Ovary (tissue), 9 donors: ENCODE data around the gene TAP2. TPM values are rescaled to one million over a fixed set of nuclear protein-coding genes. Genes with fewer than 3 reads are reported as not detected.

Experiments
- DNase-seq, 5 donors: peaks; one replicate each; pipeline ENCODE4 v3.0.0-alpha.2; 2019 to 2020
- H3K27ac ChIP-seq, 2 donors: fragments of 200-600 bp; one replicate each; pipeline versions ENCODE4 v1.5.1 to v1.8.0; 2019 to 2022
- H3K27me3 ChIP-seq: fragments of 200-600 bp; one replicate; pipeline ENCODE4 v1.8.0; 2022
- H3K36me3 ChIP-seq: fragments of 200-600 bp; sonication (generic); one replicate; pipeline ENCODE4 v1.5.1; 2019
- H3K4me1 ChIP-seq: one replicate; pipeline ENCODE4 v1.8.1; 2013; ENCODE audit warnings: mild to moderate bottlenecking, moderate library complexity; ENCODE audit not compliant: insufficient read depth
- H3K4me3 ChIP-seq: fragments of 200-600 bp; sonication (generic); one replicate; pipeline ENCODE4 v1.5.1; 2017
- H3K9me3 ChIP-seq, 2 donors: fragments of 200-600 bp in 1 of 2; sonication (generic) in 1 of 2; one replicate each; pipeline versions ENCODE4 v1.5.1 to v1.8.1; 2013 to 2019; ENCODE audit warnings: mild to moderate bottlenecking in 1 of 2, moderate library complexity in 1 of 2
- CTCF ChIP-seq, 3 donors: fragments of 450-650 bp in 2 of 3; fragments of 200-600 bp in 1 of 3; IDR thresholded peaks; one replicate each; pipeline versions ENCODE4 v1.5.1 to v1.8.0; 2016 to 2022; ENCODE audit warnings: antibody characterized with exemption in 3 of 3, mild to moderate bottlenecking in 1 of 3
- EP300 ChIP-seq: sonication (generic); formaldehyde crosslinking; IDR thresholded peaks from one replicate; pipeline ENCODE4 v1.6.1; 2017; ENCODE audit warnings: antibody characterized with exemption
- POLR2A ChIP-seq: fragments of 450-650 bp; IDR thresholded peaks from one replicate; pipeline ENCODE4 v1.6.1; 2017; ENCODE audit warnings: antibody characterized with exemption, mild to moderate bottlenecking, moderate library complexity
- WGBS, 3 donors: extraction: QIAGEN DNeasy Blood & Tissue Kit in 1 of 3; methylation state at CpG; one replicate each; pipeline versions ENCODE4 v1.1.5 to v1.1.7; 2013 to 2017; 5-methylcytosine and 5-hydroxymethylcytosine counted together
- intact Hi-C, 4 donors: fragments of 100-400 bp; cut with DNase I; formaldehyde crosslinking; loops; one replicate each; pipeline versions ENCODE4 v1.11.0 to v1.15.1; 2022 to 2023
- polyA plus RNA-seq, 2 donors: library from polyadenylated mRNA; stranded (reverse); fragments of 200-250 nt in 1 of 2; fragments of 350-450 nt in 1 of 2; fragmentation: Illumina TruSeq in 1 of 2; extraction: RNeasy Lipid Tissue Mini Kit (QIAGEN cat#74804) in 1 of 2; gene quantifications; one replicate each; pipeline ENCODE4 v1.2.3, GENCODE V29; 2013 to 2014
- total RNA-seq, 7 donors: library from RNA; depleted of rRNA in 2 of 7; stranded (reverse); fragments of >200 nt in 2 of 7; fragmentation: NEBNext Ultra II Directional in 3 of 7; extraction: Animal tissue kit (Norgen Biotek cat#: 25700) in 3 of 7; gene quantifications; one replicate each; pipeline versions ENCODE4 v1.1.0 to v1.2.4, GENCODE V29; 2016 to 2023
- donor health status: DM: no; HTN: no; CAD: no; lungs with moderate emphysema.
- donor health status: DM: no; HTN: no; CAD: no.
- donor health status: Bipolar disorder and iron deficiency.
- donor health status: DM: yes; HTN: yes; CAD: no.
- donor health status: DM: no; HTN: no; CAD: no.
- donor health status: DM: yes; HTN: yes; CAD: no.

The TAP2 gene
- total and polyA plus RNA-seq, 9 donors = 8.9 to 23.8 (median 17.9) TPM

GRCh38 chr6:32865724-32866443 is 27.3 kb upstream of the TAP2 start:
- Histone ChIP-seq H3K4me3 (no peak overlapping the region), H3K36me3 (no peaks in the 10 kb centered on the region), H3K4me1 (peaks cover 3% of the 10 kb centered on the region), H3K27me3 (no peaks in the 10 kb centered on the region), H3K27ac (no peak overlapping the region), H3K9me3 (no peaks in the 10 kb centered on the region)
- WGBS, 3 donors = 68 to 76% (median 70%) methylated on average over 10 of the region's 10 CpGs
- TF ChIP-seq EP300 = no peak
- no peak for TF ChIP-seq CTCF (IDR thresholded peaks at IDR 0.05)
- no peak for TF ChIP-seq POLR2A
- intact Hi-C loops = no loop called here
- DNase-seq = no peak

DNA sequence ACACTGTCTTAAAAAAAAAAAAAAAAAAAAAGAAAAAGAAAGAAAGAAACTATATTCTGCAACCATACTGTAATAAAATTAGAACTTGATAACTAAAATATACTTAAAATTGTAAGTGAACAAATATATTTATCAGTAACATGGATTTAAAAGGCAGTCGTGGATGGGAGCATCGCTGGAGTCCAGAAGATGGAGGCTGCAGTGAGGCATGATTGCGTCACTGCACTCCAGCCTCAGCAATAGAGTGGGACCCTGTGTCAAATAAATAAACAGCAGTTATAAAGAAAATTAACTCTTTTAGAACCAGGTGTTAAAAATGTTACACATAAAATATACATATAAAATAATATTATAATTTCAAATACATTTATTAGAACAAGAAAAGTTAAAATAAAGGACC is 24.2 kb upstream of the TAP2 start:
- intact Hi-C loops = no loop called here
- no peaks in the 10 kb centered on the region for H3K36me3 ChIP-seq
- peaks cover 3% of the 10 kb centered on the region for H3K4me1 ChIP-seq
- H3K9me3 ChIP-seq = no peaks in the 10 kb centered on the region
- TF ChIP-seq POLR2A (no peak), EP300 (no peak), CTCF (IDR thresholded peaks at IDR 0.05) (no peak)
- WGBS, 3 donors = 69 to 84% (median 81%) methylated on average over 3 of the region's 3 CpGs
- no peak for DNase-seq
- H3K27me3 ChIP-seq = no peaks in the 10 kb centered on the region
- H3K4me3 ChIP-seq = no peak overlapping the region
- no peak overlapping the region for H3K27ac ChIP-seq

GRCh38 chr6:32860674-32861073 is 22.1 kb upstream of the TAP2 start:
- Histone ChIP-seq H3K36me3 (no peaks in the 10 kb centered on the region), H3K4me3 (no peak overlapping the region), H3K4me1 (peaks cover 3% of the 10 kb centered on the region), H3K9me3 (no peaks in the 10 kb centered on the region), H3K27me3 (no peaks in the 10 kb centered on the region), H3K27ac (no peak overlapping the region)
- TF ChIP-seq EP300 (no peak), CTCF (IDR thresholded peaks at IDR 0.05) (no peak), POLR2A (no peak)
- WGBS, 3 donors = 59 to 89% (median 71%) methylated on average over 1 of the region's 1 CpG
- intact Hi-C loops = no loop called here
- no peak for DNase-seq

- TF ChIP-seq CTCF (IDR thresholded peaks at IDR 0.05) = no peak
- TF ChIP-seq EP300 = no peak
- no peak for TF ChIP-seq POLR2A
- Histone ChIP-seq H3K4me3 (no peak overlapping the region), H3K27me3 (no peaks in the 10 kb centered on the region), H3K27ac (no peak overlapping the region), H3K9me3 (no peaks in the 10 kb centered on the region), H3K4me1 (peaks cover 7% of the 10 kb centered on the region), H3K36me3 (no peaks in the 10 kb centered on the region)
- intact Hi-C loops = no loop called here
- no peak for DNase-seq
- 91 to 92% (median 91%) methylated on average over 5 of the region's 5 CpGs for whole genome bisulfite sequencing, 3 donors
These were observed 19.7 kb upstream of the TAP2 start for GRCh38 chr6:32858194-32858593.
